ENCODE measurements around the gene PLCB2. TPM values are rescaled to one million over a fixed set of nuclear protein-coding genes. Genes with fewer than 3 reads are reported as not detected.

PLCB2 gene
- total and polyA plus RNA-seq, 8 donors = 3.5 to 12.5 (median 5.5) TPM

GRCh38 chr15:40330368-40330836, 22.7 kb upstream of the PLCB2 start:
- TF ChIP-seq POLR2AphosphoS5 (IDR thresholded peaks at IDR 0.05) (peak; percentile 44 to 92 (median 80)), POLR2A (IDR thresholded peaks at IDR 0.05) (no peak), CTCF (IDR thresholded peaks at IDR 0.05) (no peak), EP300 (IDR thresholded peaks at IDR 0.05) (peak; percentile 98)
- Histone ChIP-seq H3K27me3 (no peaks in the 10 kb centered on the region), H3K9me3 (no peaks in the 10 kb centered on the region), H3K4me1 (peaks cover 18 to 96% (median 60%) of the 10 kb centered on the region in 4 donors), H3K4me3 (no peak overlapping the region), H3K27ac (peak overlapping the region in 4 of 5 donors; percentile 29 to 92 (median 91)), H3K36me3 (peaks cover 0 to 10% (median 8%) of the 10 kb centered on the region in 4 donors)
- peak in 1 of 2 donors; percentile 88 for DNase-seq
- intact Hi-C loops (cut with DNase I; ENCODE audit: low total_unique reads) = no loop called here
- 50 to 85% (median 74%) methylated on average over 5 of the region's 5 CpGs for WGBS, 5 donors

GRCh38 chr15:40329804-40330203, 22.1 kb upstream of the PLCB2 start:
- peaks cover 18 to 96% (median 57%) of the 10 kb centered on the region in 4 donors for H3K4me1 ChIP-seq
- no peaks in the 10 kb centered on the region for H3K27me3 ChIP-seq
- 78 to 90% (median 81%) methylated on average over 7 of the region's 7 CpGs for WGBS, 5 donors
- H3K9me3 ChIP-seq = no peaks in the 10 kb centered on the region
- H3K27ac ChIP-seq = peak overlapping the region in 3 of 5 donors; percentile 85 to 92 (median 90)
- DNase-seq = no peak
- TF ChIP-seq EP300 (IDR thresholded peaks at IDR 0.05) (no peak), POLR2A (IDR thresholded peaks at IDR 0.05) (no peak), CTCF (IDR thresholded peaks at IDR 0.05) (no peak), POLR2AphosphoS5 (IDR thresholded peaks at IDR 0.05) (no peak)
- peaks cover 0 to 4% (median 2%) of the 10 kb centered on the region in 4 donors for H3K36me3 ChIP-seq
- intact Hi-C loops (cut with DNase I; ENCODE audit: low total_unique reads) = no loop called here
- H3K4me3 ChIP-seq = no peak overlapping the region

- Histone ChIP-seq H3K4me3 (no peak overlapping the region), H3K36me3 (no peaks in the 10 kb centered on the region), H3K27ac (peak overlapping the region in 3 of 5 donors; percentile 85 to 92 (median 90)), H3K9me3 (no peaks in the 10 kb centered on the region), H3K4me1 (peaks cover 14 to 92% (median 53%) of the 10 kb centered on the region in 4 donors), H3K27me3 (no peaks in the 10 kb centered on the region)
- DNase-seq = no peak
- no peak for TF ChIP-seq POLR2A (IDR thresholded peaks at IDR 0.05)
- no peak for TF ChIP-seq CTCF (IDR thresholded peaks at IDR 0.05)
- TF ChIP-seq EP300 (IDR thresholded peaks at IDR 0.05) = no peak
- TF ChIP-seq POLR2AphosphoS5 (IDR thresholded peaks at IDR 0.05) = no peak
- 67 to 86% (median 83%) methylated on average over 5 of the region's 5 CpGs for WGBS, 5 donors
- intact Hi-C loops (cut with DNase I; ENCODE audit: low total_unique reads) = no loop called here
Measured at GRCh38 chr15:40328751-40329150, 21.0 kb upstream of the PLCB2 start.

- H3K4me1 ChIP-seq = peaks cover 12 to 87% (median 50%) of the 10 kb centered on the region in 4 donors
- no peaks in the 10 kb centered on the region for H3K36me3 ChIP-seq
- peak overlapping the region in 3 of 5 donors; percentile 85 to 92 (median 90) for H3K27ac ChIP-seq
- whole genome bisulfite sequencing, 5 donors = 64 to 85% (median 79%) methylated on average over 3 of the region's 3 CpGs
- H3K27me3 ChIP-seq = no peaks in the 10 kb centered on the region
- no peak overlapping the region for H3K4me3 ChIP-seq
- DNase-seq = no peak
- intact Hi-C loops (cut with DNase I; ENCODE audit: low total_unique reads) = no loop called here
- H3K9me3 ChIP-seq = no peaks in the 10 kb centered on the region
- TF ChIP-seq POLR2AphosphoS5 (IDR thresholded peaks at IDR 0.05) = no peak
- no peak for TF ChIP-seq CTCF (IDR thresholded peaks at IDR 0.05)
- TF ChIP-seq POLR2A (IDR thresholded peaks at IDR 0.05) = no peak
- TF ChIP-seq EP300 (IDR thresholded peaks at IDR 0.05) = no peak
Measured at GRCh38 chr15:40328176-40328575, 20.4 kb upstream of the PLCB2 start.
